IPS-18c (cell line): ENCODE measurements around the gene TBC1D22A.

Source experiments
- H3K4me3 ChIP-seq: 2 replicates; pipeline ENCODE4 v1.7.0; 2013; ENCODE audit warnings: low read depth, mild to moderate bottlenecking, low read length, moderate library complexity; ENCODE audit not compliant: insufficient read depth
- H3K9me3 ChIP-seq: one replicate; pipeline ENCODE4 v1.6.1; 2013; ENCODE audit warnings: mild to moderate bottlenecking, low read length, moderate library complexity; ENCODE audit not compliant: control insufficient read depth, insufficient read depth

The TBC1D22A gene

GRCh38 chr22:47100646-47101200, 338.3 kb downstream of the TBC1D22A start:
- no peaks in the 10 kb centered on the region for H3K9me3 ChIP-seq

GRCh38 chr22:47101321-47101885, 339.0 kb downstream of the TBC1D22A start:
- no peak overlapping the region for H3K4me3 ChIP-seq
- no peaks in the 10 kb centered on the region for H3K9me3 ChIP-seq

More at GRCh38 chr22:47100646-47101200, 338.3 kb downstream of the TBC1D22A start:
- no peak overlapping the region for H3K4me3 ChIP-seq

- Histone ChIP-seq H3K4me3 (no peak overlapping the region), H3K9me3 (no peaks in the 10 kb centered on the region)
These were observed 339.6 kb downstream of the TBC1D22A start for GRCh38 chr22:47102081-47102480.

- H3K9me3 ChIP-seq: no peaks in the 10 kb centered on the region
- H3K4me3 ChIP-seq: no peak overlapping the region
These were observed 340.2 kb downstream of the TBC1D22A start for GRCh38 chr22:47102648-47103047.

GRCh38 chr22:47105085-47105484, 342.6 kb downstream of the TBC1D22A start:
- Histone ChIP-seq H3K4me3 (no peak overlapping the region), H3K9me3 (no peaks in the 10 kb centered on the region)

GRCh38 chr22:47106806-47107205, 344.4 kb downstream of the TBC1D22A start:
- H3K9me3 ChIP-seq: no peaks in the 10 kb centered on the region
- no peak overlapping the region for H3K4me3 ChIP-seq

- Histone ChIP-seq H3K4me3 (no peak overlapping the region), H3K9me3 (no peaks in the 10 kb centered on the region)
These were observed 345.0 kb downstream of the TBC1D22A start for GRCh38 chr22:47107431-47107830.

GRCh38 chr22:47110817-47111443, 348.5 kb downstream of the TBC1D22A start:
- Histone ChIP-seq H3K9me3 (no peaks in the 10 kb centered on the region), H3K4me3 (no peak overlapping the region)

GRCh38 chr22:47111626-47112581, 349.5 kb downstream of the TBC1D22A start:
- H3K4me3 ChIP-seq: no peak overlapping the region
- no peaks in the 10 kb centered on the region for H3K9me3 ChIP-seq

GRCh38 chr22:47112582-47112965, 350.1 kb downstream of the TBC1D22A start:
- Histone ChIP-seq H3K4me3 (no peak overlapping the region), H3K9me3 (no peaks in the 10 kb centered on the region)

- Histone ChIP-seq H3K9me3 (no peaks in the 10 kb centered on the region), H3K4me3 (no peak overlapping the region)
These were observed 350.8 kb downstream of the TBC1D22A start for GRCh38 chr22:47112994-47113852.

- Histone ChIP-seq H3K4me3 (no peak overlapping the region), H3K9me3 (no peaks in the 10 kb centered on the region)
These were observed 351.5 kb downstream of the TBC1D22A start for GRCh38 chr22:47113853-47114415.

- no peak overlapping the region for H3K4me3 ChIP-seq
- no peaks in the 10 kb centered on the region for H3K9me3 ChIP-seq
These were observed 352.5 kb downstream of the TBC1D22A start for GRCh38 chr22:47114813-47115517.

- Histone ChIP-seq H3K9me3 (no peaks in the 10 kb centered on the region), H3K4me3 (no peak overlapping the region)
These were observed 353.1 kb downstream of the TBC1D22A start for GRCh38 chr22:47115518-47115890.

GRCh38 chr22:47115921-47116320, 353.5 kb downstream of the TBC1D22A start:
- Histone ChIP-seq H3K9me3 (no peaks in the 10 kb centered on the region), H3K4me3 (no peak overlapping the region)
